Measurements from ENCODE around the gene ACTN3.
"Not testable (repeated sequence)": the region's sequence is repeated elsewhere in the genome, so short reads cannot be mapped to it uniquely, and the experiment has no call there.

The ACTN3 gene

GRCh38 chr11:66546368-66546965 is at the start of gene ACTN3:
Gene ACTN3, plus strand, starts transcription at chr11:66546903. Its CDS starts 35 bp downstream, at chr11:66546938.
- no peak for FAIRE-seq

GRCh38 chr11:66497206-66497605 is 49.5 kb upstream of the ACTN3 start:
- no peak for FAIRE-seq

GRCh38 chr11:66498506-66498905 is 48.2 kb upstream of the ACTN3 start:
- FAIRE-seq, result no peak

- FAIRE-seq, result no peak
Measured at GRCh38 chr11:66505276-66505816, 41.4 kb upstream of the ACTN3 start.

GRCh38 chr11:66509131-66509561 is 37.6 kb upstream of the ACTN3 start:
- FAIRE-seq, result no peak

GRCh38 chr11:66510271-66510989 is 36.3 kb upstream of the ACTN3 start, which contains the start of gene BBS1:
Gene BBS1, plus strand, starts transcription at chr11:66510635. Its CDS starts 25 bp downstream, at chr11:66510660.
- no peak for FAIRE-seq

- FAIRE-seq, result no peak
Measured at GRCh38 chr11:66510990-66511339, 35.7 kb upstream of the ACTN3 start.

GRCh38 chr11:66523611-66524010 is 23.1 kb upstream of the ACTN3 start:
- no peak for FAIRE-seq

GRCh38 chr11:66524304-66525040 is 22.2 kb upstream of the ACTN3 start:
- no peak for FAIRE-seq

GRCh38 chr11:66529069-66529468 is 17.6 kb upstream of the ACTN3 start:
- FAIRE-seq, result no peak

- no peak for FAIRE-seq
Measured at GRCh38 chr11:66529655-66530054, 17.0 kb upstream of the ACTN3 start.

- no peak for FAIRE-seq
Measured at GRCh38 chr11:66530927-66531709, 15.6 kb upstream of the ACTN3 start.

GRCh38 chr11:66531841-66532240 is 14.9 kb upstream of the ACTN3 start:
- no peak for FAIRE-seq

GRCh38 chr11:66532784-66533183 is 13.9 kb upstream of the ACTN3 start:
- FAIRE-seq, result no peak

GRCh38 chr11:66539170-66539869 is 7.4 kb upstream of the ACTN3 start:
- no peak for FAIRE-seq

GRCh38 chr11:66539870-66540213 is 6.9 kb upstream of the ACTN3 start:
- FAIRE-seq, result no peak

- FAIRE-seq, result not testable (repeated sequence)
Measured at GRCh38 chr11:66540598-66540997, 6.1 kb upstream of the ACTN3 start.

GRCh38 chr11:66541892-66542291 is 4.8 kb upstream of the ACTN3 start:
- FAIRE-seq, result no peak

- no peak for FAIRE-seq
Measured at GRCh38 chr11:66542362-66542761, 4.3 kb upstream of the ACTN3 start.

- no peak for FAIRE-seq
Measured at GRCh38 chr11:66543263-66544107, 3.2 kb upstream of the ACTN3 start.

- not testable (repeated sequence) for FAIRE-seq
Measured at GRCh38 chr11:66544952-66545351, 1.8 kb upstream of the ACTN3 start.

Data from endometrium (tissue), 2 donors.